Left lung (tissue), 10 donors: ENCODE results near the gene RAB6B. TPM values are rescaled to one million over a fixed set of nuclear protein-coding genes. Genes with fewer than 3 reads are reported as not detected.

ENCODE experiments used
- ATAC-seq: fragments of 200-7000 bp; cut with Tn5 transposase; one replicate; pipeline ENCODE4 v1.9.1; 2020; ENCODE audit warnings: moderate library complexity
- DNase-seq, 4 donors: peaks; one replicate each; pipeline ENCODE4 v3.0.0-alpha.2; 2013 to 2020
- H3K27ac ChIP-seq, 2 donors: fragments of 200-600 bp; sonication (generic) in 1 of 2; one replicate each; pipeline versions ENCODE4 v1.5.0 to v1.8.0; 2020 to 2021
- H3K27me3 ChIP-seq, 2 donors: fragments of 200-600 bp; sonication (generic) in 1 of 2; one replicate each; pipeline versions ENCODE4 v1.5.0 to v1.8.0; 2020 to 2021
- H3K36me3 ChIP-seq, 2 donors: fragments of 200-600 bp; sonication (generic) in 1 of 2; one replicate each; pipeline versions ENCODE4 v1.5.0 to v1.8.0; 2020 to 2021
- H3K4me1 ChIP-seq, 2 donors: fragments of 200-600 bp; one replicate each; pipeline ENCODE4 v1.8.0; 2021
- H3K4me3 ChIP-seq, 2 donors: fragments of 200-600 bp; sonication (generic) in 1 of 2; one replicate each; pipeline versions ENCODE4 v1.5.0 to v1.8.0; 2020 to 2021; ENCODE audit warnings: mild to moderate bottlenecking in 1 of 2
- H3K9me3 ChIP-seq, 2 donors: fragments of 200-600 bp; sonication (generic) in 1 of 2; one replicate each; pipeline versions ENCODE4 v1.5.0 to v1.8.0; 2020 to 2021
- intact Hi-C, 2 donors: fragments of 100-400 bp; cut with DNase I; formaldehyde crosslinking; loops; one replicate each; pipeline versions ENCODE4 v1.11.2 to v1.14.2; 2022
- polyA plus RNA-seq, 6 donors: library from polyadenylated mRNA; unstranded; fragments of 120-200 nt; gene quantifications; one replicate each; pipeline ENCODE4 v1.2.1, GENCODE V29; 2013; ENCODE audit not compliant: insufficient read length in 6 of 6
- total RNA-seq, 2 donors: library from RNA; stranded (reverse); fragmentation: NEBNext Ultra II Directional; extraction: Animal tissue kit (Norgen Biotek cat#: 25700); gene quantifications; one replicate each; pipeline ENCODE4 v1.2.1, GENCODE V29; 2021
- TF ChIP-seq, protein P1 (sequence below), 2 donors: fragments of 200-600 bp; sonication (generic) in 1 of 2; IDR thresholded peaks; one replicate each; pipeline versions ENCODE4 v1.5.0 to v1.8.0; 2021; ENCODE audit warnings: antibody characterized with exemption in 2 of 2
- donor health status: DM: no; HTN: yes; CAD: no.
- donor health status: DM: no; HTN: no; CAD: no.

The RAB6B gene
- total and polyA plus RNA-seq, 8 donors: 3.7 to 11.4 (median 6.1) TPM

- Histone ChIP-seq H3K4me1 (peaks cover 0 to 20% of the 10 kb centered on the region in 2 donors), H3K4me3 (peak within 1 kb of the TSS; percentile 88 to 92), H3K36me3 (peaks cover 0 to 24% of the 10 kb centered on the region in 2 donors), H3K9me3 (no peaks in the 10 kb centered on the region), H3K27me3 (no peaks in the 10 kb centered on the region), H3K27ac (peak within 1 kb of the TSS; percentile 60 to 78)
- intact Hi-C loops: no loop called here
- ATAC-seq (peak; percentile 100), DNase-seq (peak; percentile 89 to 97 (median 96))
- TF ChIP-seq, protein P1, sequence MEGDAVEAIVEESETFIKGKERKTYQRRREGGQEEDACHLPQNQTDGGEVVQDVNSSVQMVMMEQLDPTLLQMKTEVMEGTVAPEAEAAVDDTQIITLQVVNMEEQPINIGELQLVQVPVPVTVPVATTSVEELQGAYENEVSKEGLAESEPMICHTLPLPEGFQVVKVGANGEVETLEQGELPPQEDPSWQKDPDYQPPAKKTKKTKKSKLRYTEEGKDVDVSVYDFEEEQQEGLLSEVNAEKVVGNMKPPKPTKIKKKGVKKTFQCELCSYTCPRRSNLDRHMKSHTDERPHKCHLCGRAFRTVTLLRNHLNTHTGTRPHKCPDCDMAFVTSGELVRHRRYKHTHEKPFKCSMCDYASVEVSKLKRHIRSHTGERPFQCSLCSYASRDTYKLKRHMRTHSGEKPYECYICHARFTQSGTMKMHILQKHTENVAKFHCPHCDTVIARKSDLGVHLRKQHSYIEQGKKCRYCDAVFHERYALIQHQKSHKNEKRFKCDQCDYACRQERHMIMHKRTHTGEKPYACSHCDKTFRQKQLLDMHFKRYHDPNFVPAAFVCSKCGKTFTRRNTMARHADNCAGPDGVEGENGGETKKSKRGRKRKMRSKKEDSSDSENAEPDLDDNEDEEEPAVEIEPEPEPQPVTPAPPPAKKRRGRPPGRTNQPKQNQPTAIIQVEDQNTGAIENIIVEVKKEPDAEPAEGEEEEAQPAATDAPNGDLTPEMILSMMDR (IDR thresholded peaks at IDR 0.05): no peak
These were observed 89.8 kb downstream of the RAB6B start, which contains the start of gene SRPRB for GRCh38 chr3:133805702-133806475. Gene SRPRB (plus strand): TSS chr3:133805815. CDS start chr3:133805849, 34 bp downstream.

GRCh38 chr3:133805384-133805701 lies 90.3 kb downstream of the RAB6B start:
- H3K9me3 ChIP-seq: no peaks in the 10 kb centered on the region
- peak overlapping the region in 1 of 2 donors; percentile 78 for H3K27ac ChIP-seq
- TF ChIP-seq, protein P1 (IDR thresholded peaks at IDR 0.05): no peak
- ATAC-seq (no peak), DNase-seq (no peak)
- H3K36me3 ChIP-seq: peaks cover 0 to 19% of the 10 kb centered on the region in 2 donors
- H3K4me1 ChIP-seq: peaks cover 0 to 20% of the 10 kb centered on the region in 2 donors
- H3K27me3 ChIP-seq: no peaks in the 10 kb centered on the region
- intact Hi-C loops: no loop called here
- peak overlapping the region; percentile 88 to 92 for H3K4me3 ChIP-seq

DNA sequence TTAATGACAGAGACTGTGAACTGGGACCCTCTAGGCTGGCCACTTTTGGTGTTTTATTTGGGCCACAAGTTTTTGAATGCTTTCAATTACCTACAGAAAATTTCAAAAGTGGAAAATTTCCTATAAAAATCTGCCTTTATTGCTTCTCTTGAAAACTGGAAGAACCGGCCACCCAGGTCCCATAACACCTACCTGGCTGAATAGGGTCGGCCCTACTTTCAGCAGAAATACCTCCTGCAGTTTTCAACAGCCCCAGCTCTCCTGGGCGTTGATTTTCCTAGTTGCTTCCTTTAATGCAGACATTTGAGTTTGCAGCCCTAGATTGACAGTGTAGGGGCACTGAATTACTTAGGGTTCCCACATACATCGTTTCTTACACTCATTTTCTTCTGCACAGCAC lies 90.8 kb downstream of the RAB6B start:
- TF ChIP-seq, protein P1 (IDR thresholded peaks at IDR 0.05): no peak
- peaks cover 0 to 14% of the 10 kb centered on the region in 2 donors for H3K36me3 ChIP-seq
- H3K27me3 ChIP-seq: no peaks in the 10 kb centered on the region
- no peaks in the 10 kb centered on the region for H3K9me3 ChIP-seq
- no peak overlapping the region for H3K27ac ChIP-seq
- intact Hi-C loops: no loop called here
- ATAC-seq (no peak), DNase-seq (peak in 1 of 4 donors; percentile 44)
- H3K4me1 ChIP-seq: peaks cover 0 to 20% of the 10 kb centered on the region in 2 donors
- H3K4me3 ChIP-seq: peak overlapping the region in 1 of 2 donors; percentile 92

GRCh38 chr3:133803469-133803868 lies 92.2 kb downstream of the RAB6B start:
- peaks cover 0 to 4% of the 10 kb centered on the region in 2 donors for H3K36me3 ChIP-seq

More at GRCh38 chr3:133803469-133803868, 92.2 kb downstream of the RAB6B start:
- H3K9me3 ChIP-seq: no peaks in the 10 kb centered on the region
- no peaks in the 10 kb centered on the region for H3K27me3 ChIP-seq
- TF ChIP-seq, protein P1 (IDR thresholded peaks at IDR 0.05): no peak
- intact Hi-C loops: no loop called here
- no peak for DNase-seq
- H3K27ac ChIP-seq: no peak overlapping the region
- no peak for ATAC-seq
- H3K4me3 ChIP-seq: no peak overlapping the region
- peaks cover 0 to 20% of the 10 kb centered on the region in 2 donors for H3K4me1 ChIP-seq
